ENCODE measurements around the gene PCSK1. TPM values are rescaled to one million over a fixed set of nuclear protein-coding genes. Genes with fewer than 3 reads are reported as not detected.

Gene PCSK1
- total and polyA plus RNA-seq, 8 donors, result 0.18 to 4.8 (median 0.58) TPM; not detected in 4

DNA sequence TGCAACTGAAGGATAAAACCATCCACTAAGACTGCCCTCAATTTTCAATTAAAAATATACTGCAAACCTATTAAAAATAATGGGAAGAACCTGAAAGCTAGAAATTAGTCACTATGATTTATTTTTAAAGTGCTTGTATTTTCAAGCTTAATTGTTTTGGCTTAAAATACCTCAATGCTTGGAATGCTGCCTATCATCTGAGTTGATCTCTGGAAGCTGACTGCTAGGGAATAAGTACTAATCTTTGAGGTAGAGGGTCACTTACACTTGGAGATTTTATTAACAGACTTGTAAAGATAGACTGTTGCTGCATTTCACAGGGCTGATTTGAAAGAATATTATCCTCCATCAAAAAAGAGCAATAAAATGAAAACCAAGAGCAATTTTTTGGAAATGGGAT, 6.2 kb downstream of the PCSK1 start:
- Histone ChIP-seq H3K36me3 (no peaks in the 10 kb centered on the region), H3K9me3 (no peaks in the 10 kb centered on the region), H3K27me3 (peaks cover 4 to 29% (median 11%) of the 10 kb centered on the region in 3 donors), H3K27ac (no peak overlapping the region), H3K4me1 (peaks cover 0 to 11% (median 6%) of the 10 kb centered on the region in 4 donors), H3K4me3 (no peak overlapping the region)
- intact Hi-C loops (cut with DNase I; ENCODE audit: low total_unique reads), result no loop called here
- DNase-seq, result no peak
- TF ChIP-seq POLR2A (IDR thresholded peaks at IDR 0.05) (no peak), POLR2AphosphoS5 (IDR thresholded peaks at IDR 0.05) (no peak), CTCF (IDR thresholded peaks at IDR 0.05) (no peak), EP300 (IDR thresholded peaks at IDR 0.05) (no peak)

DNA sequence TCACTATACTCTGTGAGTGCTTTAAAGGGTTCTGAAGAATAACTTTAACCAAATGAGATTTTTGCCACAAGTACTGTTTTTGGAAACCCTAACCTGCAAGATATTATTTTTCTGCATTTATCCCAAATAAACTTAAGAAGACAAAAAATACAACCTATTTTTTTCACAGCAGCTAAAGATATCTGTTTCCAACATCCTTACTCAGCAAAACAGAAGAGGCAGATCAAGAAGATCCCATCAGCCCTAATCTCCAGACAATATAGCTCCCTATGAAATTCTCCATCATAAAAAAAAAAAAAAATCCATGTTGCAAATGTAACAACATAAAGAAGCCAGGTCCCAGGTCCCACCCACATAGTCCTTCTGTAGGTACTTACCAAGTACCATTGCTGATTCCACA, 7.6 kb downstream of the PCSK1 start:
- no peaks in the 10 kb centered on the region for H3K36me3 ChIP-seq
- no peaks in the 10 kb centered on the region for H3K4me1 ChIP-seq
- H3K4me3 ChIP-seq, result no peak overlapping the region
- intact Hi-C loops (cut with DNase I; ENCODE audit: low total_unique reads), result no loop called here
- no peak for DNase-seq
- TF ChIP-seq EP300 (IDR thresholded peaks at IDR 0.05) (no peak), POLR2A (IDR thresholded peaks at IDR 0.05) (no peak), CTCF (IDR thresholded peaks at IDR 0.05) (no peak), POLR2AphosphoS5 (IDR thresholded peaks at IDR 0.05) (no peak)
- H3K27ac ChIP-seq, result no peak overlapping the region
- no peaks in the 10 kb centered on the region for H3K9me3 ChIP-seq
- H3K27me3 ChIP-seq, result peaks cover 0 to 17% (median 0%) of the 10 kb centered on the region in 3 donors

- no peak overlapping the region for H3K27ac ChIP-seq
- no peaks in the 10 kb centered on the region for H3K36me3 ChIP-seq
- no peak for DNase-seq
- TF ChIP-seq CTCF (IDR thresholded peaks at IDR 0.05) (no peak), POLR2A (IDR thresholded peaks at IDR 0.05) (no peak), EP300 (IDR thresholded peaks at IDR 0.05) (no peak), POLR2AphosphoS5 (IDR thresholded peaks at IDR 0.05) (no peak)
- no peaks in the 10 kb centered on the region for H3K4me1 ChIP-seq
- H3K27me3 ChIP-seq, result no peaks in the 10 kb centered on the region
- WGBS, 5 donors, result 87 to 91% (median 88%) methylated on average over 3 of the region's 3 CpGs
- no peaks in the 10 kb centered on the region for H3K9me3 ChIP-seq
- intact Hi-C loops (cut with DNase I; ENCODE audit: low total_unique reads), result no loop called here
- H3K4me3 ChIP-seq, result no peak overlapping the region
These were observed 17.2 kb downstream of the PCSK1 start for GRCh38 chr5:96415897-96416296.

- H3K27ac ChIP-seq, result no peak overlapping the region
- TF ChIP-seq POLR2A (IDR thresholded peaks at IDR 0.05) (no peak), POLR2AphosphoS5 (IDR thresholded peaks at IDR 0.05) (no peak), EP300 (IDR thresholded peaks at IDR 0.05) (no peak), CTCF (IDR thresholded peaks at IDR 0.05) (no peak)
- no peaks in the 10 kb centered on the region for H3K9me3 ChIP-seq
- WGBS, 5 donors, result 61 to 73% (median 63%) methylated on average over 3 of the region's 3 CpGs
- H3K4me3 ChIP-seq, result no peak overlapping the region
- intact Hi-C loops (cut with DNase I; ENCODE audit: low total_unique reads), result no loop called here
- H3K4me1 ChIP-seq, result no peaks in the 10 kb centered on the region
- no peaks in the 10 kb centered on the region for H3K27me3 ChIP-seq
- DNase-seq, result no peak
- H3K36me3 ChIP-seq, result no peaks in the 10 kb centered on the region
These were observed 20.1 kb downstream of the PCSK1 start for GRCh38 chr5:96412868-96413449.

Measured in stomach (tissue), 9 donors.